HG03175 (cell line): Measurements from ENCODE around the gene NOLC1.

Experiments
- ATAC-seq: cut with Tn5 transposase; IDR thresholded peaks from one replicate; pipeline ENCODE4 v1.9.1; 2021; ENCODE audit warnings: mild to moderate bottlenecking, moderate library complexity; ENCODE audit not compliant: unreplicated experiment

NOLC1 gene

DNA sequence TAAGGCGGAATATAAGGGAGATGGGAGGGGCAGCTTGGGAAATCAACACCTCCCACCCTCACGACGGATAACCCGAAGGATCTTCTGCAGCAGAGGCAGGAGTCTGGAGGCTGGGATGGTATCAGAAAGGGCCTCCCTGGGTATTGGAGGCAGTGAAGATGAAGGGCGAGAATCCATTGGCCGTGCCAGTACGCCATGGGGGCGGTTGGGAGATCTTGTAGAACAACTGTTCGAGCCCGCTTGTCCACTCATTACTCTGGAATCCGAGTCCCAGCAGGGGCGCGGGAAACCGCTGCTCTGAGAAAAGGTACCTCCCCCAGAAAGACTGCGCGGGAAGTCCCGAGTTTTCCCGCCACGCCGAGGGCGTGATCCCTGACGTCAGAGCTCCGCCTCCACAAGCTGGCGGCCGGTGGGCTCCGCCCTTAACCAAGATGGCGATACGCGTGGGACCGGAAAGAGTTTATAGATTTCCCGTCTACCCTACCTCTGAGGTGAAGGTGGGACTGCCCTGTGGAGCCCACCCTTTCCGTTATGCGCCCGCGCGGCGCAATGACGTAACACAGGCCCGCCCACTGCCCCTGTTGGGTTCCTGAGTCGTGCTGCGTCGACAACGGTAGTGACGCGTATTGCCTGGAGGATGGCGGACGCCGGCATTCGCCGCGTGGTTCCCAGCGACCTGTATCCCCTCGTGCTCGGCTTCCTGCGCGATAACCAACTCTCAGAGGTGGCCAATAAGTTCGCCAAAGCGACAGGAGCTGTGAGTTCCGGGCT lies at the start of gene NOLC1:
TSS of gene NOLC1 (plus strand) at position 616 of the 771 bp plus-strand sequence. CDS start at position 638, 22 bp downstream.
- ATAC-seq, result peak; percentile 95

DNA sequence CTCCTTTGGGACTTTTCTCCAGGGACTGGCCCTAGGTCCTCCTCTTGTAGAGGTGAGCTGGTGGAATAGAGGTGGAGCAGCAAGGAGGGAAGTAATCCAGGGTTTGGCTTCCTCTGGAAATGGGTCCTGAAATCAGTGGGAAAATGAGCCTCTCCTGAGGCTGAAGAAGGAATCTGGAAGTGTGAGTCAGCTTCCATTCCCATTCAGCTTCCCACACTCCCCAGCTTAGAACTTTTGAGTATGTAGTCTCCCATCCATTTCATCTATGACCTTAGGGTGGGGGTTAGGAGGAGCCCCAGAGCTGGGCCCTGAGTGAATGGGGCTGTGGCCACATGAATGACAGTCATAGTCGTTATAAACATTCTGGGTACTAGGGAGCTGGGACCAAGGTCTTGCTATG lies 49.8 kb upstream of the NOLC1 start:
- ATAC-seq, result no peak

DNA sequence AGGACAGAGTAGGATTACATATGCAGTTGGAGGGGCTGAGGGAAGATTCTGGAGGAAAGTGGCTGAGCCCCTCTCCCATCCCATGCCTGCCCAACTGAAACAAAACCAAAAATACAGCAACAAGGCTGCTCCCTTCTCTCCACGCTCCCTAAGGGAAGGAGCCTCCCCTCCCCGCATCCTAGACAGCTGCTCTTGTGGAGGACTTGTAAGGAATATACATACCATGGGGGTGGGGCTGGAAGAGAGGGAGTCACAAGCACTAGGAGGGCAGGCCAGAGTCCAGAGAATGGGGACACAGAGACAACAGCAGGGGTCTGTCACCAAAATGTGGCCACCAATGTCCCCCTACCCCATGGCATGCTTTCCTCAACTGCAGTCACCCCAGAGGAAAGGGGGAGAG lies 45.2 kb upstream of the NOLC1 start:
- no peak for ATAC-seq

DNA sequence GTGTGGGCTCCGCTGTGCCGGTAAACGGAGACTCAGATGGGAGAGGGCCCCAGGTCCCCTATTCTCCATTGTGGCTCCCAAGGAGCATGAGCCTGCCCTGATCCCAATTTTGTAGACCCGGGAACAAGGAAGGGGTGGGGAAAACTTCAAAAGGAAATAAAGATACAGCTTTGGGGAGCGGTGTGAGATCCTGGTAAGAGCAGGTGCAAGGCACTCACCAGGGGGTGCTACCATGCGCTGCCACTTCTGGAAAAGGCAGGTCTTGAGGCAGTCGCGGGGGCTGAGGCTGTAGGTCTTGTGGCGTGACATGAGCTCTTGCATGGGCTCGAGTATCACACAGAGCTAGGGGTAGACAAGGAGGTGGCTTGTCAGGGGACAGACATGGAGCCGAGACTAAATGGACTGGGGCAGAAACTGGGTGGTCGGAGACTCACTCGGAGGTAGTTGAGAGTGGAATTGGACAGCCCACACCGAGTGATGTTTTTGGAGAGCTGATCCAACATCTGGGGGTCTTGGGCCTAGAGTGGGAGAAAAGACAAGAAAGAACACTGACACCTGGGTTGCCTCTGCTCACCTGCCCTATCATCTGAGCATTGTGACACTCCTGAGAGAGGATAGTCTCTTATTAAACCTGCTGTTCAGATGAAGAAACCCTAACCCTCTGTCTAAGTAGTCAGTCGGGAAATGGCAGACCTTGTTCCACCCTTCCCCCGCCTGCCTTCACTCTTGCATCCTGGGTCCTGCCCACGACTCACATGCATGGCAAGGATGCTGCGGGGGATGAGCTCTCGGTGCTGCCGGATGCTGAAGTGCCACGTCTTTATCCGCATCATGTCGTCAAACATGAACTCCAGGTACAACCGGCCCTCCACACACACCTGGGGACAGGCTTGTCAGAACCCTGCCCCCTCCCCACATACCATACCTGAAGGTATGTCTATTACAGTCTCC lies 42.7 kb upstream of the NOLC1 start:
- ATAC-seq, result no peak

DNA sequence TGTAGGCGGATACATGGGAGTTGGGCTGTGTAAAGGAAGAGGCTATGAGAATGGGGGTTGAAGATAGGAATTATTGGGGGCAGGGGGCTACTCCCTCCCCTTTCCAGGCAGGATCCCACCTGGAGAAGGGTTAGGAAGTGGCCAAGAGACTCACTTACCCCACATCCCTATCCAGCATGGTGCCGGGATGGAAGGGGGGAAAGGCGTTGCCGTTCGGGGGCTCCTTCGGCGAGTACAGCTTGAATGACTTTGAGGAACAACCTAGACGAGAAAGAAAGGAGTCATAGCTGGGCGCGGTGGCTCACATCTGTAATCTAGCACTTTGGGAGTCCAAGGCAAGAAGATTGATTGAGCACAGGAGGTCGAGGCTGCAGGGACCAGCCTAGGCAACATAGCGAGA lies 40.9 kb upstream of the NOLC1 start:
- no peak for ATAC-seq

DNA sequence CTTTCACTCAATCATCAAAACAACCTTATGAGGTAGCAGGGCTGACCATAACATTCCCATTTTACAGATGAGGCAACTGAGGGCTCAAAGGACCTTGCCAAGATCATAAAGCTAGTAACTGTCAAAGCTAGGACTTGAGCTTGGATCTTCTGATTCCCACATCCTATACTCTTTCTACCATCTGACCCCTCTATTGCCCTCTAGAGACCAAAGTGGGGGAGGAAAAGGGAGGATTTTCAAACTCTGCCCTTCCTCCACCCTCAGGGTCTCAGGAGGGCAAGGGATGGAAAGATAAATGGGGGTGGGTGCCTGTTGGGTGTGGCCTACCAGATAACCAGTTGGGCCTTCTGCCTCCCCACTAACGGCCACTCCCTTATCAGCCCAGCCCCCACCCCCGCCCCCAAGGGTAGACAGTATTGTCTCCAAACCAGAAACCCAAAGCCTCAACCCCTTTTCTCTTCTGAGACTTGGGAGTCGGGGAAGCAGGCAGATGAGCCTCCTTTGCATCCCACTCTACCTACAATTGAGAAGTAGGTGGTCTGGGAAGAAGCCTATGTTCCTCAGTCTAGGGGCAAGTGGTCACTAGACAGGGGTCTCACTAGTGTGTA lies 39.9 kb upstream of the NOLC1 start:
- ATAC-seq, result no peak

DNA sequence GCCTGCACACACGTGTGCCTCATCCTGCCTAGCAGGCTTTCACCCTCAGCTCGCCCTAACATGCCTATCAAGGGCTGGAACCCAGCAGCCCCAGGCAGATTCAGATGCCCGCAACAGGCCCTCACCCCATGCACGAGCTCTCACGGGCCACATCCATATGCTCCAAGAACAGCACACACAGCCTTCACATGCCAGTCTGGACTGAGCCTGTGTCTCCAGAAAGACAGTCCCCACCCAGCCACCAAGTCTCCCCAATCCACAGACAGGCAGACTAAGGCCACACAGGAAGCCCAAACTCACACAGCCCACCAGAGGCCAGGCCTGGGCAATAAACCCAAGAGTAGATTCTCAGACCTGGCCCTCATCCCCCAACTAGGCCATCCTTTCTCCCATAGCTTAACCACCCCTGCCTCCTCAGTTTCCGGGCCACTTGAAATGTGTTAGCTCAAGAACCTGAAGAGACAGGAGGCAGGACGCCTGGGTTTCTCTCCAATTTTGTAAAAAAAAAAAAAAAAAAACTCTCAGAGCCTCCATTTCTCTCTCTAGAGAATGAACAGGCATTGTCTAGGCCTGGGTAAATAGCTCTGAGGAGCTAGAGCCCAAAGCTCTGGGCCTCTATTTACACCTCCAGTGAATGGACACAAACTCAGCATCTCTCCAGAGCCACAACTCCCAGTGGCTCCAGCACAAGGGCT lies 38.8 kb upstream of the NOLC1 start:
- ATAC-seq, result no peak

DNA sequence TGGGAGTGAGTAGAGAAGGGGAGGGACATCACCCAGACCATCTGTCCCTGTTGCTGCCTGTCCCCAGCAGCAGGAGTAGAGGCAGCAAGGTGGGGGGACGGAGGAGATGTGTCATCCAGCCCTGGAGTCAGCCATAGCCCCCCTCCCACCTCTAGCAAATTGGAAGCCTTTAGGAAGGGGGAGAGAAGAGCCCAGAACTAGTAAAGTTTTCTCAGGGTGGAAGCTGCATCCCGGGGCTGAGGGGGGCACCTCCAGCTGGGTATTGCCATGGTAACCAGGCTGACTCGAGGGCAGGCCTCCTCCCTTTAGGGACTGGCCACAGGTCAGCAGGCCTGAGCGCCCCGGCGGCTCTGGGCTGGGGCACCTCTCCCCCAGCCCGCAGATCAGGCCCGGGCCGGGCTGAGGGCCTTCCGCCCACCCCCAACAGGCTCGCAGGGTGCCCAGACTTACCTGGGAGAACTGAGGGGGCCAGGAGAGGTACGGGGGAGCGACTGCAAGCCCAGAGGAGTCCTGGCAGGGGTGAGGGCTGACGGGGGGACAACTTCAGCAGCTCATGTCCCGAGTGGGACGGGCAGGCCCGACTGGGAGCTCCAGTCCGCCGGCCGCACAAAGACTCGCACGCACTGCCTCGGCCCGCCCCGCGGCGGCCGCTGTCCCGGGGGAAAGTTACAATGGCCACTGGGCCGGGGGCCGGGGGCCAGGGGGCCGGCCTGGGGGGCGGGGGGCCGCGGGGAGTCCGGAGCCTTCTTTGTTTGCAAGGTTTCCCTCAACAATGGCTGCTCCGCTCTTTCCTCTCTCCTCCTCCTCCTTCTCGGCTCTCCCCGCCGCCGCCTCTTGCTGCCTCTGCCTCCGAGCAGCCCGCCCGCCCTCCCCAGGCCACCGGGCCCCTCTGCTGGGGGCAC lies 38.0 kb upstream of the NOLC1 start:
- ATAC-seq, result peak; percentile 17

DNA sequence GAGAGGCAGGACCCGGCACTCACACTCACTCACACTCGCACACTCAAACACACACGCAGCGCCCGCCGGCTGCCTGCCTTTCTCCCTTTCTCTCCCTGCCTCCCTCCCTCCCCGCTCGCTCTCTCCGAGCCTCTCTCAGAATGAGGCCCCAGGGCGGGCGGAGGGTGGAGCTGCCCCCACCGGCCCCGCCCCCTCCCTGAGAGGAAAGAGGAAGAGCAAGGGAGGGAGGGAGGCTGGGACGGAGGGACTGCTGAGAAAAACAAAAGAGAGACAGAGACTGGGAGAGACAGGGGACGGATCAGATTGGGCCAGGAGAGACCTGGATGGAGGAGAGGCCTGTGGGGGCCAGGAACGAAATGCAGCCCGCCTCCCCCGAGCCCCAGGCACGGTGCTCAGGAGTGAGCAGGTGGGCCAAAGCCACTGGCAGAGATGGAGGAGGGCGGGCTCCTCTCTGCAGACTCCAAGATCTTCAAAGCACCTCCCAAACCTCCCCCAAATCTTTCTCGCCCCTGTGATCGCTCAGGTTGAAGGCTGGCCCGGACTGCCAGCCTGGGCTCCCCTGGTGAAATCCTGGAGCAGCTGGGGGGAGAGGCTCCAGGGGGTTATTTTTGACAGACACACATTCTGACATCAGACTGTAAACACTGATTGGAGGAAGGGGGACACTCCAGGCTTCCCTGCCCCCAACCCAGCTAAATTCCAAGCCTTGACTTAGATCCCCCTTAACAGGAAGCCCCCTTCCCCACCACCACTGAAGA lies 37.1 kb upstream of the NOLC1 start:
- ATAC-seq, result peak; percentile 73

DNA sequence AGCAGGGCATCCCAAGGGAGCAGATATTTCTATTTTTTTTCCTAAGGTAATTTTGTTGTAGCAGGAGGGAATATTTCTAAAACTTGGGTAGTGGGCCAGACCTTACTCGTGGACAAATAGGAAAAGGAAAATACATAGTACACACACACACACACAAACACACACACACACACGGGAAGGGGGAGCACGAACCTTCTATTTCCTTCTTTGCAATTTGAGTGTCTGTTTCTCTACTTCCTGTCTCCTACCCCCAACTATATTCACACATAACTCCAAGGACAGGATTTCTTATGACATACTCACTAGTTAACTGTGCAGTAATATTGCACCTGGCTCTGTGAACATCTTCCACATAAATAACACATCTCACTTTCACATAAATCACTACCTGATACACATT lies 36.4 kb upstream of the NOLC1 start:
- no peak for ATAC-seq

DNA sequence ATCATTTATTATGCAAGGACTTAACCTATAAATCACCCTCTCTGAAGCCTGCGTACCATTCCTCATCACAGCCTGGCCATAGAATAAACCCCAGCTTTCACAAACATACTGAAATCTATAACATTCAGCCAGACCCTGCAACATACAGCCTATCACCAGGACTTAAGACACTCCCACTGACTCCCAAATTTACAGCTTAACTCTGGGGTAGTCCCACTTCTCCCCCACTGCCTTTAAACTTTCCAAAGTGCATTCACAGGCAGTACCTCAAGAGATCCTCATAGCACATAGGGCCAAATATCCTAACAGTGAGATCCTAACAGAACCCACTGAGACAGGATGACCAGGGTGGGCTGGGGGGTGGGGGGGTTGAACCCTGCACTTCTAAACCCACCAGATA lies 35.5 kb upstream of the NOLC1 start:
- ATAC-seq, result no peak

DNA sequence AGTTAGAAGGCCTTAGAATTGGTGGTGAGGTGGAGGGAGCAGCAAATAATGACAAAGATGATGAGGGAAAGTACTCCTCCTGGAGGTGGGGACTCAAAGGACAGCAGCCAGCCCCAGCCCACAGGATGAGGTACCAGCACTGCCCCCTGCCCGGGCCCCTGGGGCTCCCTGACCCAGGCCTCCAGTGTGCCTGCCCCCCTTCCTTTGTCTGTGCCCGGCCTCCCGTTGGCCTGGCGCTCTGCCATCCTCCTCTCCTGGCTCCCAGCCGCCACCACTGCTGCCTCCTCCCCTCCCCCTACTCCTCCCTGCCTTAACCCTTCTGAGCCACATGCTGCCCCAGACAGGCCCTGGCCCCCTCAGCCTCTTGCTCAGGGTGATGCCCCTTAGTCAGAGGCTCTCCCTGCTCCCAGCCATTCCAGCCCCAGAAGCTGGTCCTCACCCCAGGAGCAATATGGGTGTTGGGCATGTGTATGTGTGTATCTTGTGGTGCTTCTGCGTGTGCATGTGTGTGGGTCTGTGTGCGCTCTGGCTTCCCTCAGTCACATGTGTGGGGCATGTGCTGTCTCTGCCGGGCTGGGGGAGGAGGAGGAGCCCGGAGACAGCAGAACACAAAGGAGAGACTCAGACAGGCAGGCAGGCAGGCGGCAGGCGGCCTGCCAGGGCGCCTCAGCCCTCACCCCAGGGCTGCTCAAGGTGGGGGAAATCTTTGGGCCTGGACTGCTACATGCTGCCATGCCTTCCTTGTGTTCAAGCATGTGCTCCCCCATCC lies 34.6 kb upstream of the NOLC1 start:
- no peak for ATAC-seq

DNA sequence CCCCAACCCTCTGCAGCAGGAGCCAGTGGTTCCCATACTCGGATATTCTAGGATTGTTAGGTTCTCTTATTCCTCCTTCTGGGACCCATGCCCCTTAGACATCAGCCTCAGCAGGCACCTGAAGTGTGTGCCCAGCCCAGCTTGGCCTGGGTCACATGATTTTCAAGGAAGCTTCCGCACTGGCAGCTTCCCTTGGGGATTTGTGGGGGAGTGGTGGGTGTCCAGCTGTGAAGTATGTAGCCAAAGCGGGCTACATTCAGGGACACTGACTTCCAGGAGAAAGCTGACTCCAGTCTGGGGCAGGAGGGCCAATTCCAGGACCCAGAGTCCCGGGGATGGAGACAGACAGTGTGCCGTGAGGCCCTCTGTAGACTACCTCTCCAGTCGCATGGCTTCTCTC lies 33.3 kb upstream of the NOLC1 start:
- no peak for ATAC-seq

DNA sequence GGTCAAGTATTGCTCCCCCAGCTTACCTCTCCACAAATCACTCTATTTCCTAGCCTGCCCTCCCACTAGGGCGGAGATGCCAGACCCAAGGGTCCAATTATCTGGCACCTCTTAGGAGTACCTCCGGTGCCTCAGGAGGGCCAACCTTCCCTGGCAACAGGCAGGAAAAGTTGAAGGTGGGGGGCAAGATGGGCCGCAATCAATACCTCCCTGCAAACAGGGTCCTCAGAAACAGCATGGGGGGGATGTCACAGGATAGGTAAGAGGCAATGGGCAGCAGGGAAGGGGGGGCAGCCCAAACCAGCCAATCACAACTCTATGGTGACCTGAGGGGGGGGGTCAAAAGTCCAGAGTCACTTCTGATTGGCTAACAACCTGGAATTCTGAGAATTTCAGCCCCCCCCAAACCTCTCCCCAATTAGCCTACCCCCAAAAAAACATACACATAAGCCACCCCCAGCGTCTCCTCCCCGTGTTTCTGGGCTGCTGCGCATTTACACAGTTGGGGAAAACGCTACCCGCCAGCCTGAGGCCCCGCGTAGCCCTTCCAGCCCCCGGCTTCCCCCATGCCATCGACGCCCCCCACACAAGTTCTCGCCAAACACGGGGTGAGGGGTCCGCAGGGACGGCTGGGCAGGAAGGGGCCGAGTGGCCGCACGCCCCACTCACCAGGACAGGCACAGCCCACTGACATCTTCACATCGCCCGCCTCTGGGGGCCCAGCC lies 32.6 kb upstream of the NOLC1 start:
- ATAC-seq, result no peak

DNA sequence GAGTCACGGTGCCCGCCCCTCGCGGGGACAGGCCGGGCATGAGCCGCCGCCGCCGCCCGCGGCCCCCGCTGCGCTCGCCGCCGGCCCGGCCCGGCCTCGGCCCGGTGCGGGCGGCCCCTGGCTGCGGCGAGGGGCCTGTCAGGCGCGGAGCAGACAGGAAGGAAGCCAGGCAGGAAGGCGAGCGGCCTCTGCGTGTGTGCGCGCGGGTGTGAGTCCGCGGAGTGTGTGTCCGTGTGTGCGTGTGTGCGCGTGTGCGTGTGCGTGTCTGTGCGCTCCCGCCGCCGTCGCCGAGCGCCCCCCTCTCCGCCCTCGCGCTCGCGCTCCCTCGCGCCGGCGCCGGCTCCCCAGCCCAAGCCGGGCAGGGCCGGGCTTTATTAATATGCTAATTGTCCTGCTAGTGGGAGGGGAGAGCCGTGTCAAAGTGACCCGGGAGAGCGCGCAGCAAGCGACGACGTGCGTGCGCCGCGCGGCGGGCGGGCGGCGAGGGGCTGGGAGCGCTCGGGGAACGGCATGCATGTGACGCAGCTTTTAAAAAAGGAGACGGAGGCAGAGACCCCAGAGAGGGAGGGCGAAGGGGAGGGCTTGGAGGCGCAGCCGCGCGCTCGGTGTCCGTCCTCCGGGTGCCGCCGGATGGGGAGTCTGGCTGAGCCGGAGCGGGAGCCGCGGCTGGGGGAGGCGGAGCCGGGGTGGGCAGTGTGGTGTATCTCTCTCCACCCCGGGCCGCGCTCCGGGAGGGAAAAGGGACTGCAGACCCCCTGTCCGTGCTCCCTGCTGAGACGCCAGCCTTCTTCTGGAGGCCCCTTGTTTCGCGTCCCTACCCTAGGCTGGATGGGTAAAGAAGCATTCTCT lies 31.8 kb upstream of the NOLC1 start, which contains the start of gene LDB1:
TSS of gene LDB1 (minus strand) at position 227 of the 849 bp plus-strand sequence. CDS start 258 bp downstream, outside the sequence.
- ATAC-seq, result peak; percentile 68

DNA sequence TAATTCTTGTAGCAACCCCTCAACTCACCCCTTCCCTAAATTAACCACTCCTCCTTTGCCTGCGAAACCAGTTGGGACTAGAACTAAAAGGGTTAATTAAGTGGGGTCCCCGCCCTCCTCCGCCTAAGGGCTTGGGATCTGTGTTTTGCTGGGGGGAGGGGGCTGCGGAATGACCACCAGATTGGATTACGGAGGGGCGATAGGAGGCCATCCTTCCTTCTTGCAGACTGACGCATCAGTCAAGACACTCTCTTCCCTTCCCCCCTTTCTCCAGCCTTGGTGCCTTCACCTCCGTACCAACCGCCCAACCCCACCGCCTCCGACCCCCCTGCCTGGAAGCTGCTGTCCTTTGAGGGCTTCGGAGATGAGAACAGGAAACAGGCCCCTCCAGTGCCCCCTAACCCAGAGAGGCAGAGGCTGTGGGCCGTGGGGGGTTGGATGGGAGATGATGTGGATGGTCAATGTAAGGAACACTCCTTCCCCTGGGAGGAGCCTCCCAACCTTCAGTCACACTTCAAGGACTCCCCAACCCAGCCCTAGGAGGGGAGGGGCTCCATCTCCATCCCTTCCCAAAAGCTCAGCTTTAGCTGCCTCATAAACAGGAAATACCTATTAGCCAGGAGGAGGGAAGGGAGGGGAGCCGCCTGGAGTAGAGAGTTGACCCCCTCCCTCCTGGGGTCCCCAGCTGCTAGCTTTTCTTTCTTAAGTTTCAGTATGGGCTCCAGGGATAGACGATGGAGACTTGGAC lies 31.0 kb upstream of the NOLC1 start:
- ATAC-seq, result no peak
